NCI-H1105 (cell line): Measurements from ENCODE around the gene APOH.
A peak's percentile ranks its signal among the peaks of the same experiment; 100 is the strongest.

ENCODE experiments used
- DNase-seq: peaks from one replicate; lab custom pipeline; 2025; lab: John Stamatoyannopoulos, UW

The APOH gene

DNA sequence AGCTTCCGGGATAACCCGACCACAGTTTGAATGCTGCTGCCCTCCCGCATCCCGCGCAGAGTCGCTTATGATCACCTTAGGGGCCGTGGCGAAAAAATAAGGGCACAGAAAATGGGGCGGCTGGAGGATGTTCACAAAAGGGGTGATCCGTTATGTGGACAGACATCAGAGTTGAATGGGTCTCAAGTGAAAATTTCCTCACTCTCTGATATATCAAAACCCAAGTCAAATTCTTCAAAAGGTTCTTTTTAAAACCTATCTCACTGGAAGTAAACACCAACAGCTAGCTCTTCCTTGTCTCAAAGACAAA is 36.9 kb downstream of the APOH start:
- DNase-seq, result no peak

- peak; percentile 85 for DNase-seq
Observed at GRCh38 chr17:66191593-66192377, 37.4 kb downstream of the APOH start, which contains the start of gene CEP112. CEP112 (minus strand) TSS chr17:66192133.

DNA sequence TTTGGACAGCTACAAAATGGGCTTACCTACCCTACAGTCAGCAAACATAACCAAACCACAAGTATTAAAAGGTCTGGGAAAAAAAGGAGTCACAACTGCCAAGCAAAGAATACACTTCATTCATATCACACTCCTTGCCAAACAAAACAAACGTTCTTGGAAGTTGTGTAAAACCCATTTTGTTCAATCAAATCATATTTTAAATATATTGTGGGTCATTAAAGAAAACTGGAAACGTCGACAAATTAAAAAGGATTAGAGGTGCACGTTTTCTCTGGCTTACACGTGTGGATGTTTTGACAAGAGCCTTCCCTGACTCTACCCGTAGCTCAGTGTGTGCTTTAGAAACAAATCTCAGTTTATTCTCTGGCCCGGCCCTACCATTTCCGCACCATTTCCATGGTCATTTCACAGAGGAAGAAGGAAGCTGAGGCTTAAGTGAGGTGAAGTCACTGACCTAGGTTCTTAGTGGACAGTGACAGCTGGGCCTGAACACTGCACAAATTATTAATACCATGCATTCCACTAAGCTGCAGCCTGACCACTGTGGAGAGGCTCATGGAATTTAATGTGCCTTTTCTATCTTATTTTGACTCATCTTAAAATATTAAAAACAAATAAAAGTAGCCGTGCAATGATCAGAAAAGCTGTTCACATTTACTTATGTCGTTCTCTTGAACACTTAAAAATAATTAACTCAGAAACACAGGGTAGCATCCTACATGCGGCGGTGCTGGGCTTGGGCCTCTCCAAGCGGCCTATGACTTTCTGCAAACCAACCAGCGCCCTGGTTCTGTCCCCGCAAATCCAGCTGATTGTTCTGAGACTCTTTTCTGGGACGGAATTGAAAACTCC is 38.2 kb downstream of the APOH start:
- no peak for DNase-seq

GRCh38 chr17:66187718-66188117 is 41.5 kb downstream of the APOH start:
- DNase-seq, result no peak

DNA sequence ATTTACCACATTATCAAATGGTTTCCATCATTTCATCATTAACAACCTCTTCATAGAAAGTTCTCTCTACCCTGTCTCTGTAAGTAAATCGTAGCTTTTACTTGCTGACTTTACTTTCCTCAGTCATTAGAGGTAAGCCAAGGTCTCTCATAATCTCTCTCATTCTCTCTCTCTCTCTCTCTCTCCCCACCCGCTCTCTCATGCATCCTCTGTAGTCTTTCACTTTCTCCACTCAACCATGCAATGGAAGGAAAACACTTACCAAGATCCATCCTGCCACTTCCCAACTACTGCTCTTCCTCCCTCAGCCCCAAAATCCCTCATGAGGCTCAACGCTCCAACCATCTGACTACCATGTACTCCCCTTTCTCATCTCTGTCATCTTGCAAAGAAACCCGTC is 43.4 kb downstream of the APOH start:
- no peak for DNase-seq

GRCh38 chr17:66184392-66184791 is 44.8 kb downstream of the APOH start:
- no peak for DNase-seq

DNA sequence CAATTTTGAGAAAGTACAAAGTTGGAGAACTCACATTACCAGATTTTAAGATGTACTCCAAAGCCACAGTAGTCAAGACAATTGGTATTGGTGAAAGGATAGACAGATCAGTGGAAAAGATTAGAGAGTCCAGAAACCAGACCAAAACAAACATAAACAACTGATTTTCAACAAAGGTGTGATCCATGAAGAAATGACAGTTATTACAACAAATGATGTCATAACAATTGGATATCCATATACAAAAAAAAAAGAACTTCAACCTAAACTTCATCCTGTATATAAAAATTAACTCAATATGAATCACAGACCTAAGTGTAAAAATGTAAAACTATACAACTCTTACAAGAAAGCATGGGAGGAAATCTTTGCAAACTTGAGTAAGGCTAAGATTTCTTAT is 45.7 kb downstream of the APOH start:
- DNase-seq, result no peak

GRCh38 chr17:66178642-66179041 is 50.6 kb downstream of the APOH start:
- no peak for DNase-seq

GRCh38 chr17:66177048-66177447 is 52.2 kb downstream of the APOH start:
- peak; percentile 75 for DNase-seq

- DNase-seq, result peak; percentile 20
Observed at GRCh38 chr17:66175892-66176291, 53.3 kb downstream of the APOH start.

DNA sequence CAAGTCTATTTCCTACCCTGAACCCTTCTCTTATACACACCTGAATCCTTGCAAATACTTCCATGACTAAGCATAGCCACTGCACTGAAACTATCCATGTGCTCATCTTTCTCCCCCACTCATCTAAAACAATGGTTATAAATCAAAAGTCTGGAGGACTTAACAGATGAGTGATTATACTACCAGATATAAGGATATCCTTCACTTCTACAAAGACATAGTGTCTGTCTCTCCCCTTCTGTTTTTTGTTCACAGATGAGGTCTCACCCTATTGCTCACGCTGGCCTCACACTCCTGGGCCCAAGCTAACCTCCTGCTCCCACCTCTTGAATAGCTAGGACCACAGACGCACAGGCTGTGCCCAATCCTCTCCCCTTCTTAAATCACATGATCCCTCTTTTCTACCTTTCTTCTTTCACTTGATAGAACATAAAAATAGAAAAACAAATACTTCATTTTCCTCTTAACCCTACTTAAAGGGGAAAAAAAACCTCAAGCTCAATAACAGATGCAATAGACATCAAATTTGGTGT is 56.5 kb downstream of the APOH start:
- DNase-seq, result no peak

GRCh38 chr17:66172144-66172543 is 57.1 kb downstream of the APOH start:
- DNase-seq, result no peak

DNA sequence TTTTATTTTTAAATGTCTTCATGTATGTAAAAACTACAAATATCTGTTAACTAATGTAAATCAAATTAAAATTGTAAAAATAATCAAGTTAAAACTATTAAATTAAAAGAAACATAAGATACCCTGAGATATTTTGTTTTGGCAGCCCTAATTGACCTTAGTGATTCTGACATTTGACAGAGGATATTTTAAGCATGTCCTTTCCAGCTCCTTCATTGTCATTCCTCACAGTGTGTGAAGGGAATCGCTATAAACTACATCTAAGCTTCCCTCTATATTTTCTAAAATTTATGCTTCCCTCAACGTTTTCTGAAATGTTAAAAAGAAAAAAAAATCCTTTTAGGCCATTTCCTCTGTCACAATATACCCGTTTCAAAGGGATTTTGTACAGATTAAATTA is 57.5 kb downstream of the APOH start:
- DNase-seq, result no peak

DNA sequence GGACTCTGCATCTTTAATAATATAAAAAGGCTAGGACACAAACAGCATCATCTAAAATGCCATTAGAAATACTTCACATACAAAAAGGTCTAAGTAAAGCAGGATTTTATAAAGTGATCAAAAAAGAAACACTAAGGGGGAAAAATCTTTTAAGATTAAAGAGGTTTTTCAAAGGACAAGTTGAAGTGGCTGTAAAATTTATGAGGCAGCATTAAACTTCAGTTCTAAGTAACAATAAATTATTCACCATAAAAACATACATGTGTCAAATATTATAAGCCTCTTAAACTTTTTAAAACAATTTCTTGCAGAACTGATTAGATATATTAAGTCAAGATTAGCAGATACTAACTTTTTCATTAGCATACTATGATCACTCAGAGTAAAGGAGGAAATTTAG is 58.0 kb downstream of the APOH start:
- no peak for DNase-seq

DNA sequence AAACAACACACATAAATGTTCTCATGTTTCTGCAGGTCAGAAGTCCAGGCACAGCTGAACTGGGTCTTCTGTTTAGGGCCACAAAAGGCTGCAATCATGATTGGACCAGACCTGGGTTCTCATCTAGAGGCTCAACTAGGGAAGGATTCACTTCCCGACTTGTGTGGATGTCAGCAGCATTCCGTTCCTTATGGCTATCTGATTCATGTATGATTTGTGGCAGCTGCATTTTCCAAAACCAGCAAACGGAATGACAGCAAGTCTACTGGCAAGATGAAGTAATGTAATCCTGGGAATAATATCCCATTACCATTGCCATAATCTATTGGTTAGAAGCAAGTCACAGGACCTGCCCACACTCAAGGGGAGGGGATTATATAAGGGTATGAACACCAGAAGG is 59.4 kb downstream of the APOH start:
- no peak for DNase-seq

GRCh38 chr17:66167189-66167815 is 61.9 kb downstream of the APOH start:
- DNase-seq, result no peak

DNA sequence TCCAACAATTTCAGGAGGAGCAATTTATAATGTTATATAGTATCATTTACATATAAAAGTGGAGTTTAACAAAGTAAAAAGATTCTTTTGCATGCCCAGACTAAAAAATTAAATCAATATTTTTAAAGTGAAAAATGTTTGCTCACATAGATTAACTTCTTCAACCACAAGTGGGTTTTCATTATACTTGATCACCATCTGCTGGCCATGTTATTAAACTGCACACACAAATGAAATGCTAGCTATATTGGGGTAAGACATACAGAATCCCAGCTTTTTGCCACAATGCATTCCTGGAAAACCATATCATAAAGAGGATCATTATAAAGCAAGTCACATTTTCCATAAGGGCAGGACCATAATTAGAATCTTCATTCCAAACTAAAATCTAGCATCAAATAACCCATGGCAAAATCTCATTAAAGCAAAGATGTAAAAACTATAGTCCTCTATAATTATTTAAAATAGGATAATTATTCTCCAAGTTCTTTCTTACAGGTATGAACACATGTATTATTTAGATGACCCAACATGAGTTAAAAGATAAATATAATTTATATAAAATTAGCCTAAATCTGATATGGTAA is 63.6 kb downstream of the APOH start:
- peak; percentile 8 for DNase-seq
